ENCODE measurements around the gene SS18.

SS18 gene

DNA sequence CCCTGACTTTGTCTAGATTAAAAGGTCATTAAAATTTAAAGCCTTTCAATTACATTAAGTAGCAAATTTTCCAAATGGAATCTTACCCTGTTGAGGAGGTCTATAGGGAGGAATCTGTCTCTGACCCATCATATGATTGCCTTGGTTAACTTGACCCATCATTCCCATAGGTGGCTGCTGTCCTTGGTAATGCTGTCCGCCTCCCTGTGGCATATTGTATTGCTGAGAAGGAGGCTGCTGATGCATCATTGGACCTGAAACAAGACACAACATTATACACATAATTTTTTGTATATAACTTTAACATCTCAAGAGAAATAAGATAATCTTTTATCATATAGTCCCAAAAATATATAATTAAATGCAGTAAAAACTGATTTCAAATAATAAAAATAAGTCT is 51.2 kb downstream of the SS18 start:
- no CpG with 5 or more reads among the region's 1 CpG for WGBS
- H4K91ac ChIP-seq (ENCODE audit: low read length): no peak overlapping the region
- no peaks in the 10 kb centered on the region for H3K4me1 ChIP-seq (ENCODE audit: control insufficient read depth, insufficient read depth, low read depth, low read length)
- no peak overlapping the region for H4K8ac ChIP-seq (ENCODE audit: low read length)
- no peak overlapping the region for H3K4me3 ChIP-seq (ENCODE audit: insufficient read depth in 1 of 2, low read depth in 1 of 2, low read length in 2 of 2)
- no peak overlapping the region for H3K23ac ChIP-seq (ENCODE audit: low read length in 2 of 2)
- H2BK12ac ChIP-seq (ENCODE audit: low read length in 2 of 2): no peak overlapping the region
- no peak for DNase-seq
- H3K18ac ChIP-seq (ENCODE audit: low read depth in 1 of 2, low read length in 2 of 2): no peak overlapping the region
- no peak overlapping the region for H2BK15ac ChIP-seq (ENCODE audit: low read depth, poor library complexity, severe bottlenecking)
- no peaks in the 10 kb centered on the region for H3K27me3 ChIP-seq (ENCODE audit: control insufficient read depth in 1 of 2, insufficient read depth in 1 of 2, low read length in 2 of 2)
- H3K27ac ChIP-seq (ENCODE audit: low read length, poor library complexity, severe bottlenecking): no peak overlapping the region
- no peak overlapping the region for H2BK5ac ChIP-seq (ENCODE audit: low read depth, low read length, poor library complexity, severe bottlenecking)
- no peak overlapping the region for H3K9ac ChIP-seq (ENCODE audit: low read length)
- no peak overlapping the region for H3K4me2 ChIP-seq (ENCODE audit: low read length, poor library complexity, severe bottlenecking)
- peaks cover 5 to 55% of the 10 kb centered on the region in 2 experiments for H3K36me3 ChIP-seq (ENCODE audit: control insufficient read depth in 1 of 2, insufficient read depth in 2 of 2, low read depth in 1 of 2, low read length in 2 of 2)
- H3K9me3 ChIP-seq (ENCODE audit: control insufficient read depth, low read length): no peaks in the 10 kb centered on the region
- no peak overlapping the region for H2AK5ac ChIP-seq (ENCODE audit: low read length, severe bottlenecking)
- no peak overlapping the region for H3K4ac ChIP-seq (ENCODE audit: low read depth in 1 of 2, low read length in 2 of 2)
- no peak overlapping the region for H2AFZ ChIP-seq (ENCODE audit: low read depth, low read length)
- no peak overlapping the region for H3K14ac ChIP-seq (ENCODE audit: low read length in 2 of 2)
- no peak overlapping the region for H2BK120ac ChIP-seq (ENCODE audit: low read depth, low read length)
- H3K79me1 ChIP-seq (replicated peaks; ENCODE audit: low read length, poor library complexity, severe bottlenecking): peaks cover 12% of the 10 kb centered on the region

DNA sequence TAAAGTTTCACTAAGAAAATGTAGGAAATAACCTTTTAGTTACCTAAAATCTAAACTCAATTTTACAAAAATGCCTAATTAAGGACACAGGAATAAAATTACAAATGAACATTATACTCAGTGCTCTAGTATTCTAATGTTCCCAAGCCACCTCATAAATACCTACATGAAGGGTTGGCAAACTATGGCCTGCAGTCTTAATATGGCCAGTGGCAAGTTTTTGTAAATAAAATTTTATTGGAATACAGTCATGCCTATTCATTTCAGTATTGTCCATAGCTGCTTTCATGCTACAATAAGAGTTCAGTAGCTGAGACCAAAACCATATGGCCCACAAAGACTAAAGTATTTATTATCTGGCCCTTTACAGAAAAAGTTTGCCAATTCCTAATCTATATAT is 53.8 kb downstream of the SS18 start:
- Histone ChIP-seq H2BK120ac (ENCODE audit: low read depth, low read length) (no peak overlapping the region), H3K36me3 (ENCODE audit: control insufficient read depth in 1 of 2, insufficient read depth in 2 of 2, low read depth in 1 of 2, low read length in 2 of 2) (peaks cover 12 to 81% of the 10 kb centered on the region in 2 experiments), H2BK5ac (ENCODE audit: low read depth, low read length, poor library complexity, severe bottlenecking) (no peak overlapping the region), H3K4ac (ENCODE audit: low read depth in 1 of 2, low read length in 2 of 2) (no peak overlapping the region), H2BK12ac (ENCODE audit: low read length in 2 of 2) (no peak overlapping the region), H3K23ac (ENCODE audit: low read length in 2 of 2) (no peak overlapping the region), H3K27me3 (ENCODE audit: control insufficient read depth in 1 of 2, insufficient read depth in 1 of 2, low read length in 2 of 2) (no peaks in the 10 kb centered on the region), H4K91ac (ENCODE audit: low read length) (no peak overlapping the region), H3K4me3 (ENCODE audit: insufficient read depth in 1 of 2, low read depth in 1 of 2, low read length in 2 of 2) (no peak overlapping the region), H4K8ac (ENCODE audit: low read length) (no peak overlapping the region), H3K9me3 (ENCODE audit: control insufficient read depth, low read length) (no peaks in the 10 kb centered on the region), H2AFZ (ENCODE audit: low read depth, low read length) (no peak overlapping the region), H3K27ac (ENCODE audit: low read length, poor library complexity, severe bottlenecking) (no peak overlapping the region), H3K4me2 (ENCODE audit: low read length, poor library complexity, severe bottlenecking) (no peak overlapping the region), H3K4me1 (ENCODE audit: control insufficient read depth, insufficient read depth, low read depth, low read length) (no peaks in the 10 kb centered on the region), H3K79me1 (replicated peaks; ENCODE audit: low read length, poor library complexity, severe bottlenecking) (peaks cover 15% of the 10 kb centered on the region), H3K18ac (ENCODE audit: low read depth in 1 of 2, low read length in 2 of 2) (no peak overlapping the region), H3K14ac (ENCODE audit: low read length in 2 of 2) (no peak overlapping the region), H2AK5ac (ENCODE audit: low read length, severe bottlenecking) (no peak overlapping the region), H2BK15ac (ENCODE audit: low read depth, poor library complexity, severe bottlenecking) (no peak overlapping the region), H3K9ac (ENCODE audit: low read length) (no peak overlapping the region)
- no peak for DNase-seq

DNA sequence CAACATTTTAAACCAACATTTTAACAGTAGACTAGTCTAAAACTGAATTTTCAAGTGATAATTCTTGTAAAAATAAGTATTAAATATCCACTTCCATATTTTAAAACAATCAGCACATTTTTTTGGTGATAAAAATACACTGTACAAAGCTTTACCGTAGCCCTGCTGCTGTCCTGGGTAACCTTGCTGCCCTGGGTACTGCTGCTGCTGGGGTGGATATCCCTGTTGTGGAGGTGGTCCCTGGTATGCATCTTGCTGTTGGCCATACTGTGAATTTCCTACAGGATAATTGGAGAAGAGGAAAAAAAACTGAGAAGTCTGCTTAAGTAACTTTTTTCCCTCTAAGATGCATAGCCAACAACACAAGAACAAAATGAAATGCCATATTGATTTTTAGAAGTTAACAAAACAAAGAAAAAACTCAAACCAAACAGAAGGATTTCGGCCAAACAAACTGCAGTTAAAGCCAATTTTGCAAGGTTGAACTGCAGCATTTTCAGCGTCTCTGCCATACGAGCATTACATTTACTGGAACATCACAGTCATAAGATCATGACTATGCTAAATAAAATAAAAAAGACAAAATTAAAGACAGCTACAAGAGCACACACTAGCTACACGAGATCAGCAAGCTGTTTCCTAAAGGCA is 55.4 kb downstream of the SS18 start:
- H2BK15ac ChIP-seq (ENCODE audit: low read depth, poor library complexity, severe bottlenecking): no peak overlapping the region
- no peak overlapping the region for H3K4me3 ChIP-seq (ENCODE audit: insufficient read depth in 1 of 2, low read depth in 1 of 2, low read length in 2 of 2)
- H2AFZ ChIP-seq (ENCODE audit: low read depth, low read length): no peak overlapping the region
- H3K79me1 ChIP-seq (replicated peaks; ENCODE audit: low read length, poor library complexity, severe bottlenecking): peaks cover 13% of the 10 kb centered on the region
- no peak overlapping the region for H3K27ac ChIP-seq (ENCODE audit: low read length, poor library complexity, severe bottlenecking)
- 99% methylated on average over 4 of the region's 5 CpGs for WGBS
- H2BK12ac ChIP-seq (ENCODE audit: low read length in 2 of 2): no peak overlapping the region
- no peaks in the 10 kb centered on the region for H3K27me3 ChIP-seq (ENCODE audit: control insufficient read depth in 1 of 2, insufficient read depth in 1 of 2, low read length in 2 of 2)
- H3K4me1 ChIP-seq (ENCODE audit: control insufficient read depth, insufficient read depth, low read depth, low read length): no peaks in the 10 kb centered on the region
- DNase-seq: no peak
- no peak overlapping the region for H3K4ac ChIP-seq (ENCODE audit: low read depth in 1 of 2, low read length in 2 of 2)
- peak overlapping the region in 1 of 2 experiments; percentile 93 for H3K23ac ChIP-seq (ENCODE audit: low read length in 2 of 2)
- H2BK120ac ChIP-seq (ENCODE audit: low read depth, low read length): no peak overlapping the region
- H3K9ac ChIP-seq (ENCODE audit: low read length): no peak overlapping the region
- no peak overlapping the region for H3K18ac ChIP-seq (ENCODE audit: low read depth in 1 of 2, low read length in 2 of 2)
- H4K91ac ChIP-seq (ENCODE audit: low read length): no peak overlapping the region
- no peak overlapping the region for H4K8ac ChIP-seq (ENCODE audit: low read length)
- H3K36me3 ChIP-seq (ENCODE audit: control insufficient read depth in 1 of 2, insufficient read depth in 2 of 2, low read depth in 1 of 2, low read length in 2 of 2): peaks cover 12 to 96% of the 10 kb centered on the region in 2 experiments
- H3K14ac ChIP-seq (ENCODE audit: low read length in 2 of 2): no peak overlapping the region
- H3K4me2 ChIP-seq (ENCODE audit: low read length, poor library complexity, severe bottlenecking): no peak overlapping the region
- H3K9me3 ChIP-seq (ENCODE audit: control insufficient read depth, low read length): no peaks in the 10 kb centered on the region
- H2BK5ac ChIP-seq (ENCODE audit: low read depth, low read length, poor library complexity, severe bottlenecking): no peak overlapping the region
- H2AK5ac ChIP-seq (ENCODE audit: low read length, severe bottlenecking): no peak overlapping the region

DNA sequence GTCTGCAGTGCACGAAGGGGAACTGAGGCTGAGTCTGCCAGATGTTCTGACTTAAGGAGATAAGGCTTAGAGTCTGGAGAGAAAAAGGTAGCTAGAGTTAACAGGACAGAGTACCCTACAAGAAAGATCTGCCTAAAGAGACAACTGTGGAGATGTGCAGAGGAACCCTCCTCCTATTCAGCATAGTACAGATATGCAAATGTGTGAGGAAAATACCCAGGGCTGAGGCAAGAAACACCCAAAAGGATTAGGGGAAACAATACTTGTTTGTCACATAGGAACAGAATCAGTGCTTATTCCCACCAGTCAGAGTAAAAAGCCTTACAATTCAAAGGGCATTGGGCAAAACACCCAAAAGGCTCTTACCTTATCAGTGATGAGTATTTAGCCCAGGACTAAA is 67.8 kb downstream of the SS18 start:
- no peak overlapping the region for H2BK15ac ChIP-seq (ENCODE audit: low read depth, poor library complexity, severe bottlenecking)
- no CpG with 5 or more reads among the region's 1 CpG for WGBS
- no peak for DNase-seq

More for the DNA sequence above, 67.8 kb downstream of the SS18 start:
- H4K8ac ChIP-seq (ENCODE audit: low read length): no peak overlapping the region
- peaks cover 13% of the 10 kb centered on the region for H3K79me1 ChIP-seq (replicated peaks; ENCODE audit: low read length, poor library complexity, severe bottlenecking)
- no peak overlapping the region for H3K9ac ChIP-seq (ENCODE audit: low read length)
- H3K14ac ChIP-seq (ENCODE audit: low read length in 2 of 2): no peak overlapping the region
- peaks cover 8% of the 10 kb centered on the region for H3K9me3 ChIP-seq (ENCODE audit: control insufficient read depth, low read length)
- no peak overlapping the region for H2AK5ac ChIP-seq (ENCODE audit: low read length, severe bottlenecking)
- no peak overlapping the region for H2BK120ac ChIP-seq (ENCODE audit: low read depth, low read length)
- H2BK5ac ChIP-seq (ENCODE audit: low read depth, low read length, poor library complexity, severe bottlenecking): no peak overlapping the region
- no peak overlapping the region for H3K18ac ChIP-seq (ENCODE audit: low read depth in 1 of 2, low read length in 2 of 2)
- H3K27ac ChIP-seq (ENCODE audit: low read length, poor library complexity, severe bottlenecking): no peak overlapping the region
- H3K4me2 ChIP-seq (ENCODE audit: low read length, poor library complexity, severe bottlenecking): no peak overlapping the region
- no peak overlapping the region for H2BK12ac ChIP-seq (ENCODE audit: low read length in 2 of 2)
- no peak overlapping the region for H2AFZ ChIP-seq (ENCODE audit: low read depth, low read length)
- no peak overlapping the region for H3K4ac ChIP-seq (ENCODE audit: low read depth in 1 of 2, low read length in 2 of 2)
- H4K91ac ChIP-seq (ENCODE audit: low read length): no peak overlapping the region
- no peaks in the 10 kb centered on the region for H3K27me3 ChIP-seq (ENCODE audit: control insufficient read depth in 1 of 2, insufficient read depth in 1 of 2, low read length in 2 of 2)
- H3K36me3 ChIP-seq (ENCODE audit: control insufficient read depth in 1 of 2, insufficient read depth in 2 of 2, low read depth in 1 of 2, low read length in 2 of 2): peaks cover 7 to 97% of the 10 kb centered on the region in 2 experiments
- no peaks in the 10 kb centered on the region for H3K4me1 ChIP-seq (ENCODE audit: control insufficient read depth, insufficient read depth, low read depth, low read length)
- no peak overlapping the region for H3K4me3 ChIP-seq (ENCODE audit: insufficient read depth in 1 of 2, low read depth in 1 of 2, low read length in 2 of 2)
- H3K23ac ChIP-seq (ENCODE audit: low read length in 2 of 2): no peak overlapping the region

Data from mesenchymal stem cell (in vitro differentiated cells and primary cell).